ENCODE measurements around the gene INPP4A. TPM values are rescaled to one million over a fixed set of nuclear protein-coding genes. Genes with fewer than 3 reads are reported as not detected.

The INPP4A gene
- total and polyA plus RNA-seq, 7 donors = 1.8 to 49.9 (median 30.4) TPM

DNA sequence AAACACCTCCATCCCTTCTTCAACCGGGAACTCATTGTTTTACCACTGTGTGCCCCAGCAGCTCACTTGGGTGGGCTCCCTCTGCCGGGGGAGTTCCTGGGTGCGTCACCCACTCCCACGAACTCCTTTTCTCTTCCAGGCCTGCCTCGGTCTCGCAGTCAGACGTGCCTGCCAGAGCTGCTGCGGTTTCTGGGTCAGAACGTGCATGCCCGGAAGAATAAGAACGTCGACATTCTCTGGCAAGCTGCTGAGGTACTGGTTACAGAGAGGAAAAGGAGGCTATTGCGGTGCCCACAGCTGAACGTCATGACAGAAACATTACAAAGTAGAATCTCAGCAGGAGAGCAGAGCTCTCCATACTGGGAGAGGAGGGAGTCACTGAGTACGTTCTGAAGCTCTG lies 128.0 kb downstream of the INPP4A start:
- Histone ChIP-seq H3K4me1 (no peaks in the 10 kb centered on the region), H3K36me3 (peaks cover 26 to 97% (median 53%) of the 10 kb centered on the region in 4 donors), H3K4me3 (no peak overlapping the region), H3K27ac (no peak overlapping the region), H3K9me3 (no peaks in the 10 kb centered on the region), H3K27me3 (no peaks in the 10 kb centered on the region)
- no peak for DNase-seq
- TF ChIP-seq POLR2AphosphoS5 (IDR thresholded peaks at IDR 0.05) (no peak), EP300 (IDR thresholded peaks at IDR 0.05) (no peak), POLR2A (IDR thresholded peaks at IDR 0.05) (no peak)
- TF ChIP-seq, protein P1, sequence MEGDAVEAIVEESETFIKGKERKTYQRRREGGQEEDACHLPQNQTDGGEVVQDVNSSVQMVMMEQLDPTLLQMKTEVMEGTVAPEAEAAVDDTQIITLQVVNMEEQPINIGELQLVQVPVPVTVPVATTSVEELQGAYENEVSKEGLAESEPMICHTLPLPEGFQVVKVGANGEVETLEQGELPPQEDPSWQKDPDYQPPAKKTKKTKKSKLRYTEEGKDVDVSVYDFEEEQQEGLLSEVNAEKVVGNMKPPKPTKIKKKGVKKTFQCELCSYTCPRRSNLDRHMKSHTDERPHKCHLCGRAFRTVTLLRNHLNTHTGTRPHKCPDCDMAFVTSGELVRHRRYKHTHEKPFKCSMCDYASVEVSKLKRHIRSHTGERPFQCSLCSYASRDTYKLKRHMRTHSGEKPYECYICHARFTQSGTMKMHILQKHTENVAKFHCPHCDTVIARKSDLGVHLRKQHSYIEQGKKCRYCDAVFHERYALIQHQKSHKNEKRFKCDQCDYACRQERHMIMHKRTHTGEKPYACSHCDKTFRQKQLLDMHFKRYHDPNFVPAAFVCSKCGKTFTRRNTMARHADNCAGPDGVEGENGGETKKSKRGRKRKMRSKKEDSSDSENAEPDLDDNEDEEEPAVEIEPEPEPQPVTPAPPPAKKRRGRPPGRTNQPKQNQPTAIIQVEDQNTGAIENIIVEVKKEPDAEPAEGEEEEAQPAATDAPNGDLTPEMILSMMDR (IDR thresholded peaks at IDR 0.05) = no peak
- 92 to 94% methylated on average over 15 of the region's 15 CpGs for WGBS, 2 donors
- intact Hi-C loops (cut with DNase I) = no loop called here

DNA sequence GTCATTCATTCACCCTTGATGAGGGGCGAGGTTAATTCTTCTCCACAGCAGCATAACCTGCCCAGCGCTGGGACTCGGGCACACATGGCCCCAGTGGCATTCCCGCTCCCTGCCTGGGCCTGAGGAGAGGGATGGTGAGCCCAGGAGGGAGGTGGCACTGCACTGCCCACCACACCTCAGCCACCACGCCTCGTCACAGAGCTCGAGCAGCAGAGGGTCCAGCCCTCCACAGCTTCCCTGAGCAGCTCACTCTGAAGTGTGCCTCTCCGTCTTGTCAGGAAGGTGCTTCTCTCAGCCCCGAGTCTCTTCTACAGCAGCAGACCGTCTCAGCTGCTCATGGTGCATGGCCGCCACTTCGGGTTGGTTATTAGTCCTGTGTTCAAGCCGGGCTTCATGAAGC lies 128.8 kb downstream of the INPP4A start:
- no peak overlapping the region for H3K27ac ChIP-seq
- H3K9me3 ChIP-seq = no peaks in the 10 kb centered on the region
- TF ChIP-seq POLR2A (IDR thresholded peaks at IDR 0.05) = no peak
- intact Hi-C loops (cut with DNase I) = no loop called here
- 93% methylated on average over 13 of the region's 13 CpGs for WGBS, 2 donors
- peaks cover 19 to 97% (median 52%) of the 10 kb centered on the region in 4 donors for H3K36me3 ChIP-seq
- no peak for DNase-seq
- no peak overlapping the region for H3K4me3 ChIP-seq
- H3K4me1 ChIP-seq = no peaks in the 10 kb centered on the region
- no peaks in the 10 kb centered on the region for H3K27me3 ChIP-seq

DNA sequence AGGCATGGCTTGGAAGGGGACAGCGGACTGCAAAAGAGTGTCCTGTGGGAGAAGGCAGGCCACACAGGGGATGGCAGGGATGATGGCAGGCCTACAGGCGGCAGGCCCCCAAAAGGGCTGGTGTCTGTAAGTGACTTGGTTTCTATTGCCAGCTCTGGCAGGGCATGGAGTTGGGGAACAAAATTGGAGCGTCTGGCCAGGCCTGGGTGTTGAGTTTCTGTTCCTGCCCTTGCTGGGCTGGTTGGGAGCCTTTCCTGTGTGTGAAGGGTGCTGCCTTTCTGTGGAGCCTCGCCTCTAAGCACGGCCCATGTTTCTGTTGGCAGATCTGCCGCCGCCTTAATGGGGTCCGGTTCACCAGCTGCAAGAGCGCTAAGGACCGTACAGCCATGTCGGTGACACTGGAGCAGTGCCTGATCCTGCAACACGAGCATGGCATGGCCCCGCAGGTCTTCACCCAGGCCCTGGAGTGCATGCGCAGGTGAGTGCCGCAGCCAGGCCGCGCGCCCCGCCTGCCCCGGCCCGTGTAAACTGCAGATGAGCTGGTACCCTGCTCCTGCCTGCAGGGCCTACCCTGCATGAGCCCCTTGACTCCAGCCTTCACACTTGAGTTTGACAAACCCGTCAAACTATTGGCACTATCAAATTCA lies 132.1 kb downstream of the INPP4A start:
- Histone ChIP-seq H3K9me3 (no peaks in the 10 kb centered on the region), H3K4me3 (no peak overlapping the region), H3K4me1 (no peaks in the 10 kb centered on the region), H3K36me3 (peaks cover 7 to 90% (median 36%) of the 10 kb centered on the region in 4 donors), H3K27ac (no peak overlapping the region), H3K27me3 (no peaks in the 10 kb centered on the region)
- DNase-seq = no peak
- WGBS, 2 donors = 95% methylated on average over 22 of the region's 22 CpGs
- intact Hi-C loops (cut with DNase I) = no loop called here
- TF ChIP-seq POLR2AphosphoS5 (IDR thresholded peaks at IDR 0.05) (no peak), POLR2A (IDR thresholded peaks at IDR 0.05) (no peak), EP300 (IDR thresholded peaks at IDR 0.05) (no peak)

DNA sequence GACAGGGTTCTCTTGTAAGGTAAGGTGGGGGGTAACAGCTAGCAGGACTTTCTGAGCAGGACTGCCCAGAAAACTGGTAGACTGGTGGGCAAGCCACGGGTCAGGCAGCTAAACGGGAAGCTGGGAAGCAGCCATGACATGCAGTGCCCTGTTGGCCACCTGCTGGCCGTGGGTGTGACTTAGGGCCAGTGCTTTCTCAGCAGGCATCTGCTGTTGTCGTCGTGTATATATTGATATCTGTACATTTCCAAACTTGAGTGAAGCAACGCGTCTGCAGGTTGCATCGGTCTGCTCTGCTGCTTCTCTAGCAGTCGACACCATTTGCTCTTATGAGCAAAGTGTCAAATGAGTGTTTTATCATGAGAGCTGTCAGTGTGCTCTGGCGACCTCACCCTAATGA lies 132.7 kb downstream of the INPP4A start:
- H3K27ac ChIP-seq = no peak overlapping the region
- H3K4me3 ChIP-seq = no peak overlapping the region
- WGBS, 2 donors = 82 to 86% methylated on average over 10 of the region's 10 CpGs
- no peaks in the 10 kb centered on the region for H3K4me1 ChIP-seq
- H3K27me3 ChIP-seq = no peaks in the 10 kb centered on the region
- TF ChIP-seq, protein P1 (IDR thresholded peaks at IDR 0.05) = no peak
- TF ChIP-seq POLR2A (IDR thresholded peaks at IDR 0.05) (no peak), POLR2AphosphoS5 (IDR thresholded peaks at IDR 0.05) (no peak), EP300 (IDR thresholded peaks at IDR 0.05) (no peak)
- H3K36me3 ChIP-seq = peaks cover 7 to 89% (median 37%) of the 10 kb centered on the region in 4 donors
- DNase-seq = no peak
- no peaks in the 10 kb centered on the region for H3K9me3 ChIP-seq
- intact Hi-C loops (cut with DNase I) = no loop called here

DNA sequence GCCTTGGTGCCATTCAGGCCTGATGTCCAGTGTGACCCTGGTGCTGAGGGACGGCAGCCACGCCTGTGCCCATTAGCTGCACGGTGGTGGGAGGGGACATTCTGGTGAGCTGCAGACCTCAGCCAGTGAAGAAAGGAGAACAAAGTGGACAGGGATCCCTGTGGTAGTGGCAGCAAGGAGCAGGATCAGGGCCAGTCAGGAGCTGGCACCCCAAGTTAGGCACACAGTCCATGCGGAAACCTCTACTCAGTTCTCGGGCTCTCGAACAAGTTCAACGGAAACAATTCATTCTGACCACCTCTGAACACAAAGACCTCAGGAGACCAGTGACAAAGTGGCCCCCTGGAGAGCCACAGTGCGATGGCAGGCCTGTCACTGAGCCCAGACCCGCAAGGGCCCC lies 133.6 kb downstream of the INPP4A start:
- no peak overlapping the region for H3K27ac ChIP-seq
- intact Hi-C loops (cut with DNase I) = no loop called here
- no peak for DNase-seq
- no peak overlapping the region for H3K4me3 ChIP-seq
- no peak for TF ChIP-seq POLR2AphosphoS5 (IDR thresholded peaks at IDR 0.05)
- no peak for TF ChIP-seq POLR2A (IDR thresholded peaks at IDR 0.05)
- no peak for TF ChIP-seq EP300 (IDR thresholded peaks at IDR 0.05)
- TF ChIP-seq, protein P1 (IDR thresholded peaks at IDR 0.05) = no peak
- H3K36me3 ChIP-seq = peaks cover 7 to 89% (median 39%) of the 10 kb centered on the region in 4 donors
- no peaks in the 10 kb centered on the region for H3K9me3 ChIP-seq
- H3K4me1 ChIP-seq = no peaks in the 10 kb centered on the region
- WGBS, 2 donors = 93 to 94% methylated on average over 9 of the region's 9 CpGs
- H3K27me3 ChIP-seq = no peaks in the 10 kb centered on the region

GRCh38 chr2:98579926-98580325 lies 135.3 kb downstream of the INPP4A start:
- TF ChIP-seq EP300 (IDR thresholded peaks at IDR 0.05) (no peak), POLR2A (IDR thresholded peaks at IDR 0.05) (no peak), POLR2AphosphoS5 (IDR thresholded peaks at IDR 0.05) (no peak)
- TF ChIP-seq, protein P1 (IDR thresholded peaks at IDR 0.05) = no peak
- peaks cover 7 to 90% (median 34%) of the 10 kb centered on the region in 4 donors for H3K36me3 ChIP-seq
- no peak for DNase-seq
- WGBS, 2 donors = 87 to 89% methylated on average over 7 of the region's 7 CpGs
- H3K4me3 ChIP-seq = no peak overlapping the region
- intact Hi-C loops (cut with DNase I) = no loop called here
- H3K4me1 ChIP-seq = no peaks in the 10 kb centered on the region
- H3K27ac ChIP-seq = no peak overlapping the region
- H3K27me3 ChIP-seq = no peaks in the 10 kb centered on the region
- H3K9me3 ChIP-seq = no peaks in the 10 kb centered on the region

Measured in sigmoid colon (tissue), 7 donors.